ENCODE data around the gene DHRS7.
A peak's percentile ranks its signal among the peaks of the same experiment; 100 is the strongest.
"Not testable (repeated sequence)": the region's sequence is repeated elsewhere in the genome, so short reads cannot be mapped to it uniquely, and the experiment has no call there.

Gene DHRS7

GRCh38 chr14:60116181-60116580, 49.0 kb downstream of the DHRS7 start:
- DNase-seq = no peak

- no peak for DNase-seq
These were observed 50.3 kb downstream of the DHRS7 start for GRCh38 chr14:60114881-60115280.

DNA sequence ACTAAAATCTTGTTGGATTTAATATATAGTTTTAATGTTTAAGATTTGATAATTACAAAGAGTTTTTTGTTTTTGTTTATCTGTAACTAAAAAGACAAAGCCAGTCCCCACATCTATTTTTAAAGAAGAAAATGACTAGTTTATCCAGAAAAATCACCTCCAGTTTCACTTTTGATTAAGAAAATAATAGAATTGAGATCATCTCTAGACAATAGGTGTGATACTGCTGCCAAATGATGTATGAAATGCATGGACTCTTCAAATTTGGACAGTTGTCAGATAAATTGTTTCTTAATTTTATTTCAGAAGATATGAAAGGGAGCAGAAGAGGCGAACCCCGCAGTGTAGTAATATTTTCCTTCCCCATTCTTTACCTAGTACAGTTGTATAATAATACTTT, 53.5 kb downstream of the DHRS7 start:
- no peak for DNase-seq

DNA sequence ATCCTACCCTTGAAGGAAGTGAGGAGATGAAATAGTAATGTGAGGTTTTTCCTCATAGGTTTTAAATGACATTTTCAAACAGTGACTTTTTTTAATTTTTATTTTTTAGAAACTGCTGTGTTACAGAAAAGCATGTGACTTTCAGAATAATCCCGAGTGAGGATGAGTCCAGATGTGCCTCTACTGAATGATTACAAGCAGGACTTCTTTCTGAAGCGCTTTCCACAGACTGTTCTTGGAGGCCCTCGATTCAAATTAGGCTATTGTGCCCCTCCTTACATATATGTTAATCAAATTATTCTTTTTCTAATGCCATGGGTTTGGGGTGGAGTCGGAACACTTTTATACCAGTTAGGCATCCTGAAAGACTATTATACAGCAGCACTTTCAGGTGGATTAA, 57.7 kb downstream of the DHRS7 start:
- no peak for DNase-seq

DNA sequence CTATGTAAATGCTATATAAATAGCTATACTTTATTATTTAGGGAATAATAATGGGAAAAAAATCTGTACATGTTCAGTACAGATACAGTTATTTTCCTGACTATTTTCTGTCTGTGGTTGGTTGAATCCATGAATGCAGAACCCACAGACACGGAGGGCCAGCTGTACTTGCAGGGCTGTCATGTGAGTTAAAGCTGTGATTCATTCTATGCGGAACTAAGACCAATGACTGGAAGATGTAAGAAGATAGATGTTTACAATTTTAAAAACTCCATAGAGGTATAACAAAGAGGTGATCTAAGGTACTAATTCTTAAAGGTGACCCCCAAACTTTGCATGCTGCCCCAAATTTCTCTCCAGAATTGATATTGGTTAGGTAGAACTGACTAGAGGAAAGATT, 58.9 kb downstream of the DHRS7 start:
- DNase-seq = no peak

DNA sequence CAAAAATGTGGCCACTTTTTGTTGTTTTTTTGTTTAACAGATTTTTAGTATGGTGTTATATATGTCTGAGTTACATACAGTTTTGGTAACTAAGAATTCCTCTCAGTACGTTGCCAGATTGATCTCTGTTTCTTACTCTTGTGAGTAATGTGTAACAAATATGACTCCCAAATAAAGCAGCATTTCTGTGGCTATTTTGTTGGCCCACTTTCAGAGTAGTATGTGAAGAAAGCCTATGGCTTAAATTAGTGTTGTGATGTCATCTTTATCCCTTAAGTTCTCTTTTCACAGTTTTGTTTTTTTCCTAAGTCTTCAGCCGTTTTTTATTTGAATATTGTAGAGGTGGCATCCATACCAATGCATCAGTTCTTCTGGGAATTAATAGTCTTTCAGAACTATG, 62.8 kb downstream of the DHRS7 start:
- DNase-seq = no peak

- DNase-seq = no peak
These were observed 63.4 kb downstream of the DHRS7 start for GRCh38 chr14:60101786-60102185.

DNA sequence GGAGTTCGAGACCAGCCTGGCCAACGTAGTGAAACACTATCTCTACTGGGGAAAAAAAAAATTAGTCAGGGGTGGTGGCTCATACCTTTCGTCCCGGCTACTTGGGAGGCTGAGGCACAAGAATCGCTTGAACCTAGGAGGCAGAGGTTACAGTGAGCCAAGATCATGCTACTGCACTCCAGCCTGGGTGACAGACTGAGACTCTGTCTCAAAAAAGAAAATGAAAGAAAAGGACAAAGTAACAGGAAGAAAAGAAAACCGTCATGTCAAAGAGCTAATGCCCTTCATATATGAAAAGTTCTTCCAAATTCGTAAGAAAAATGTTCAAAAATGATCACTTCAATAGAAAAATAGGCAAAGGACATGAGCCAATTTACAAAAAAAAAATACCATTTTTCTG, 65.3 kb downstream of the DHRS7 start:
- not testable (repeated sequence) for DNase-seq

DNA sequence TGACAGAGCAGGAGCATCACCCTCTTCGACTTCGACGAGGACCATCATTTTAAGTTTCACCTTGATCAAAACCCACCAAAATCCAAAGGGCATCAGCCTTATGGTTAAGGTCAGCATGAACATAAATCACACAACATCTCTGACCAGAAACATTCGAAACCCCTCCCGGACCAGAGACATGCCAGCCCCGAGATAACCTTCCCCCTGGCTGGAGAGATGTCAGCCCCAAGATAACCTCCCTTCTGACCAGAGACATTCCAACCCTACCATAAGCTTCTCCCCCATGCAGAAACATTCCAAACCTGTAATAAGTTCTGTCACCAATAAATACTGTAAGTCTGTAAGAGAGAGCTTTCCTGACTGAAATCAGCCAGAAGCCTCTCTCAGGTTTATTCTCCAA, 67.2 kb downstream of the DHRS7 start:
- DNase-seq = no peak

- peak; percentile 78 for DNase-seq
These were observed 69.3 kb downstream of the DHRS7 start for GRCh38 chr14:60095781-60096450.

- DNase-seq = peak; percentile 35
These were observed 70.0 kb downstream of the DHRS7 start for GRCh38 chr14:60095231-60095630.

- DNase-seq = peak; percentile 50
These were observed 70.8 kb downstream of the DHRS7 start for GRCh38 chr14:60094306-60094897.

Data from NCI-H69 (cell line).